ENCODE measurements around the gene PNP. TPM values are rescaled to one million over a fixed set of nuclear protein-coding genes. Genes with fewer than 3 reads are reported as not detected.

Gene PNP
- total RNA-seq, 4 donors from 2014 or later, result 18.9 to 62.1 (median 32.7) TPM

DNA sequence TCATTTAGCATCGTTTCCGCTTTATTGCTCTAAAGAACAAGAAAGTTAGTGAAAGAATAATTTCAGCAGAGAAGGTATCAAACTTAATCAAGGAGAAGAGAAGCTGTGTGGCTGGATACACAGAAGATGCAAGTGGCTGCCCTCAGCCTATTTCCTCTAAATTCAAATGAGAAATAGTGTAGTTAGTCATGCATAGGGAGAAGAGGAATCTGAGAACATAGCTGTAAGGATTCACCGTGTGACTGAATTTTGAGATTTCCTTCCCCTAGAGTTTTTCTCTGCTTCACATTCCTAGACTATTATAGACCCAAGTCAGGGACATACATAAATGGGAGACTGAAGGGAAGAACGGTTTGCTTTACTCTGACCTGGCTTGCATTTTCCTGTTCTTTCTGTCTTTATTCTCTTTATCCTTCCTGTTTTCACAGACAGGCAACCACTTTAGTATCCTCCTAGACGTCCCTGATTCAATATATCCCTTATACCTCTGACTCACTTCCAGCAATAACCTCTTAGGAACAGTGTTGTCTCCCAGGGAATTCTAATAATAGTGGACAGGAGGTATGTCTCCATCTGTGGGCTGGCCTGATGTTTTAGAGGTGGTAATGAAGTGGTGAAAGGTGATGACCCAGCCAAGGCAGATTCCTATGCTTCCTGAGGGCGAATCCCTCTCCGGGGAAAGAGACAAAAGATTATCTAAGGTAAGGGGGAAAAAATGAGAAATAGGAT, 43.1 kb downstream of the PNP start:
- no peak overlapping the region for H3K27ac ChIP-seq
- no peaks in the 10 kb centered on the region for H3K9me3 ChIP-seq
- no peak for DNase-seq
- H3K36me3 ChIP-seq, result no peaks in the 10 kb centered on the region
- TF ChIP-seq POLR2A (IDR thresholded peaks at IDR 0.05) (no peak), EP300 (IDR thresholded peaks at IDR 0.05; ENCODE audit: low read depth) (no peak), POLR2AphosphoS5 (IDR thresholded peaks at IDR 0.05) (no peak)
- TF ChIP-seq, protein P1, sequence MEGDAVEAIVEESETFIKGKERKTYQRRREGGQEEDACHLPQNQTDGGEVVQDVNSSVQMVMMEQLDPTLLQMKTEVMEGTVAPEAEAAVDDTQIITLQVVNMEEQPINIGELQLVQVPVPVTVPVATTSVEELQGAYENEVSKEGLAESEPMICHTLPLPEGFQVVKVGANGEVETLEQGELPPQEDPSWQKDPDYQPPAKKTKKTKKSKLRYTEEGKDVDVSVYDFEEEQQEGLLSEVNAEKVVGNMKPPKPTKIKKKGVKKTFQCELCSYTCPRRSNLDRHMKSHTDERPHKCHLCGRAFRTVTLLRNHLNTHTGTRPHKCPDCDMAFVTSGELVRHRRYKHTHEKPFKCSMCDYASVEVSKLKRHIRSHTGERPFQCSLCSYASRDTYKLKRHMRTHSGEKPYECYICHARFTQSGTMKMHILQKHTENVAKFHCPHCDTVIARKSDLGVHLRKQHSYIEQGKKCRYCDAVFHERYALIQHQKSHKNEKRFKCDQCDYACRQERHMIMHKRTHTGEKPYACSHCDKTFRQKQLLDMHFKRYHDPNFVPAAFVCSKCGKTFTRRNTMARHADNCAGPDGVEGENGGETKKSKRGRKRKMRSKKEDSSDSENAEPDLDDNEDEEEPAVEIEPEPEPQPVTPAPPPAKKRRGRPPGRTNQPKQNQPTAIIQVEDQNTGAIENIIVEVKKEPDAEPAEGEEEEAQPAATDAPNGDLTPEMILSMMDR (IDR thresholded peaks at IDR 0.05), result no peak
- H3K27me3 ChIP-seq, result no peaks in the 10 kb centered on the region
- no peak overlapping the region for H3K4me3 ChIP-seq
- no peaks in the 10 kb centered on the region for H3K4me1 ChIP-seq
- intact Hi-C loops (cut with DNase I; ENCODE audit: low total_unique reads), result loop anchor here (10.0 kb wide), 1 partner anchor 182 kb away; no protein-coding TSS in a partner anchor
- in situ Hi-C loops (cut with MboI; ENCODE audit: low pct_ligation_motif_present in 1 of 4, low pct_unique_long_range_greater_than_20kb in 1 of 4, low sequenced_read_pairs in 3 of 4), result no loop called here
- 68 to 76% methylated on average over 6 to 7 of the region's 7 CpGs for WGBS, 2 donors (ENCODE audit: low coverage in 1 of 2)

DNA sequence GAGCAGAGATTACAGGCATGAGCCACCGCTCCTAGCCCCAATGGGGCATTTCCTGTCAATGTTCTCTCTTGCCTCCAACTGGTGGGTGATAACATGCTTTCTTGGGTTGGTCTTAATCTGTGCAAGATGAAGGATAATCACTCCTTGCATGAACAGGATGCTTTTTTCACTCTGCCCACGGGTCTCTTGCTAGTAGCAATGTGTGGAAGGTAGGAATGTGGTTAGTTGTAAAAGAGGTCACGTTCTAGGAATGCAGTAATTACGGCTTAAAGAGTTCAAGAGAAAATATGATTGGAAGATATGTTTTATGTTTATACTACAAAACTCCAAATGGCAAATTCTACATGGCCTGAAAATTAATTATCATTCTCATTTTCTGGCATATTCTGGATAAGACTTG, 46.6 kb downstream of the PNP start:
- H3K27me3 ChIP-seq, result no peaks in the 10 kb centered on the region
- H3K4me3 ChIP-seq, result no peak overlapping the region
- in situ Hi-C loops (cut with MboI; ENCODE audit: low pct_ligation_motif_present in 1 of 4, low pct_unique_long_range_greater_than_20kb in 1 of 4, low sequenced_read_pairs in 3 of 4), result no loop called here
- no peak for DNase-seq
- H3K36me3 ChIP-seq, result no peaks in the 10 kb centered on the region
- no peaks in the 10 kb centered on the region for H3K9me3 ChIP-seq
- intact Hi-C loops (cut with DNase I; ENCODE audit: low total_unique reads), result loop anchor here (10.0 kb wide), 1 partner anchor 179 kb away; no protein-coding TSS in a partner anchor
- WGBS, 2 donors (ENCODE audit: low coverage in 1 of 2), result 63 to 69% methylated on average over 3 to 4 of the region's 4 CpGs
- TF ChIP-seq EP300 (IDR thresholded peaks at IDR 0.05; ENCODE audit: low read depth), result no peak
- TF ChIP-seq POLR2AphosphoS5 (IDR thresholded peaks at IDR 0.05), result no peak
- TF ChIP-seq, protein P1 (IDR thresholded peaks at IDR 0.05), result no peak
- no peak for TF ChIP-seq POLR2A (IDR thresholded peaks at IDR 0.05)
- H3K27ac ChIP-seq, result no peak overlapping the region
- H3K4me1 ChIP-seq, result no peaks in the 10 kb centered on the region

DNA sequence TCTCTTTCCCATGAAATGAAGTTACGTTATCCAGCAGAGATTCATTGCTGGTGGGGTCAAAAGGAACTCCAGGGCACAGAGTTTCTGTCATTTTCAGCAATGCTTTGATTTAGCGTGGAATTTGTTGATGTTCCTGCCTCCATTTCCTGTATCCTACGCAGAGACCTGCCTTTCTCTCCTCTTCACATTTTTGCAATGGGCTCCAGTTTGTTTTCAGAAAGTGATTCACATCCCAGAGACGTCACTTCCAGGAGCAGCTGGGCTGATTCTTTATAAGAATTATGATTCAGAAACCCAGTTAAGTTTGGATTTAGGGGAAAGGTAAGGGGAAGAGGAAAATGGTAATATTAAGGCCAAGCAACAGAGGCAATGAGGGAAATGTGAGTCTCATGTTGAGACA, 47.7 kb downstream of the PNP start:
- in situ Hi-C loops (cut with MboI; ENCODE audit: low pct_ligation_motif_present in 1 of 4, low pct_unique_long_range_greater_than_20kb in 1 of 4, low sequenced_read_pairs in 3 of 4) (no loop called here), intact Hi-C loops (cut with DNase I; ENCODE audit: low total_unique reads) (loop anchor here (10.0 kb wide), 1 partner anchor 178 kb away; no protein-coding TSS in a partner anchor)
- no peak overlapping the region for H3K4me3 ChIP-seq
- H3K36me3 ChIP-seq, result no peaks in the 10 kb centered on the region
- no peaks in the 10 kb centered on the region for H3K4me1 ChIP-seq
- DNase-seq, result no peak
- no peak for TF ChIP-seq POLR2AphosphoS5 (IDR thresholded peaks at IDR 0.05)
- TF ChIP-seq, protein P1 (IDR thresholded peaks at IDR 0.05), result no peak
- no peak for TF ChIP-seq EP300 (IDR thresholded peaks at IDR 0.05; ENCODE audit: low read depth)
- TF ChIP-seq POLR2A (IDR thresholded peaks at IDR 0.05), result no peak
- no peak overlapping the region for H3K27ac ChIP-seq
- no peaks in the 10 kb centered on the region for H3K9me3 ChIP-seq
- 65 to 71% methylated on average over 2 to 4 of the region's 4 CpGs for WGBS, 2 donors (ENCODE audit: low coverage in 1 of 2)
- H3K27me3 ChIP-seq, result no peaks in the 10 kb centered on the region

DNA sequence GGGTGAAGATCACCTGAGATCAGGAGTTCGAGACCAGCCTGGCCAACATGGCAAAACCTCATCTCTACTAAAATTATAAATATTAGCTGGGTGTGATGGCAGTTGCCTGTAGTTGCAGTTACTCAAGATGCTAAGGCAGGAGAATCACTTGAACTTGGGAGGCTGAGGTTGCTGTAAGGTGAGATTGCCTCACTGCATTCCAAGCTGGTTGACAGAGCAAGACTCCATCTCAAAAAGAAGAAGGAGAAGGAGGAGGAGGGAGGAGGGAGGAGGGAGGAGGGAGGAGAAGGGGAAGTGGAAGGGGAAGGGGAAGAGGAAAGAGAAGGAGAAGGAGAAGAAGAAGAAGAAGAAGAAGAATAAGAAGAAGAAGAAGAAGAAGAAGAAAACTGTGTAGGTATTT, 53.1 kb downstream of the PNP start:
- WGBS, 2 donors (ENCODE audit: low coverage in 1 of 2), result 80 to 81% methylated on average over 1 of the region's 1 CpG
- Histone ChIP-seq H3K36me3 (no peaks in the 10 kb centered on the region), H3K27me3 (no peaks in the 10 kb centered on the region), H3K27ac (no peak overlapping the region), H3K4me1 (no peaks in the 10 kb centered on the region), H3K9me3 (no peaks in the 10 kb centered on the region), H3K4me3 (no peak overlapping the region)
- in situ Hi-C loops (cut with MboI; ENCODE audit: low pct_ligation_motif_present in 1 of 4, low pct_unique_long_range_greater_than_20kb in 1 of 4, low sequenced_read_pairs in 3 of 4), result loop anchor here in 1 of 4 donors (10.0 kb wide), 1 partner anchor 72 kb away; the partner anchor contains the start of gene RNASE12
- TF ChIP-seq POLR2AphosphoS5 (IDR thresholded peaks at IDR 0.05) (no peak), POLR2A (IDR thresholded peaks at IDR 0.05) (no peak), EP300 (IDR thresholded peaks at IDR 0.05; ENCODE audit: low read depth) (no peak)
- TF ChIP-seq, protein P1 (IDR thresholded peaks at IDR 0.05), result no peak
- intact Hi-C loops (cut with DNase I; ENCODE audit: low total_unique reads), result no loop called here
- no peak for DNase-seq

Data from transverse colon (tissue), 4 donors.